A549 (cell line): ENCODE measurements around the gene ADAM29. TPM values are rescaled to one million over a fixed set of nuclear protein-coding genes. Genes with fewer than 3 reads are reported as not detected.
"Not testable (repeated sequence)": the region's sequence is repeated elsewhere in the genome, so short reads cannot be mapped to it uniquely, and the experiment has no call there.

ENCODE experiments used
- ATAC-seq, 2 experiments: fragments of 200-7000 bp in 1 of 2; fragments of >200 bp in 1 of 2; cut with Nextera tagmentation in 1 of 2; cut with Tn5 transposase in 1 of 2; 3 replicates each; pipeline versions ENCODE4 v1.8.0 to v1.9.1; 2018 to 2020; ENCODE audit warnings: mild to moderate bottlenecking in 1 of 2, moderate library complexity in 1 of 2
- CTCF ChIA-PET: fragments of 300-600 bp; sonication (Branson Sonifier 250); formaldehyde crosslinking; extraction: SDS; loops from one replicate; lab custom pipeline; 2021; ENCODE audit warnings: antibody characterized with exemption, inconsistent platforms; lab: Yijun Ruan, JAX
- POLR2A ChIA-PET: fragments of 350-600 bp; formaldehyde crosslinking; extraction: SDS; loops from one replicate; lab custom pipeline; 2021; ENCODE audit warnings: antibody characterized with exemption, inconsistent platforms; lab: Yijun Ruan, JAX
- DNase-seq, 2 experiments: peaks; one replicate each; pipeline versions ENCODE4 v3.0.0 to v3.0.0-alpha.2; 2011 to 2016; ENCODE audit warnings: low read depth in 1 of 2, low spot score in 1 of 2
- FAIRE-seq: peaks from 2 replicates; lab custom pipeline; 2011; peaks lifted over from hg19 to GRCh38; lab: Jason Lieb, UNC
- H3K27ac ChIP-seq, 2 experiments: fragments of >200 bp; sonication (Bioruptor Twin); formaldehyde crosslinking; 3 replicates each; pipeline ENCODE4 v1.5.1; 2016 to 2017
- H3K4me1 ChIP-seq: fragments of >200 bp; sonication (Bioruptor Twin); formaldehyde crosslinking; 3 replicates; pipeline ENCODE4 v1.6.1; 2016
- H3K4me2 ChIP-seq: fragments of >200 bp; sonication (Bioruptor Twin); formaldehyde crosslinking; 3 replicates; pipeline ENCODE4 v1.6.1; 2016
- H3K4me3 ChIP-seq: fragments of >200 bp; sonication (Bioruptor Twin); formaldehyde crosslinking; 3 replicates; pipeline ENCODE4 v1.5.1; 2016
- H3K9me3 ChIP-seq: fragments of >200 bp; sonication (Bioruptor Twin); formaldehyde crosslinking; 3 replicates; pipeline ENCODE4 v1.6.1; 2016
- ATOH8 ChIP-seq: fragments of 250-450 bp; sonication (Bioruptor Pico); IDR thresholded peaks from 2 replicates; pipeline ENCODE4 v1.5.0; 2020; ENCODE audit warnings: low read depth, mild to moderate bottlenecking, moderate library complexity
- CHD2 ChIP-seq: fragments of 150-350 bp; IDR thresholded peaks from 2 replicates; pipeline ENCODE4 v1.6.1; 2014; ENCODE audit warnings: low read length; ENCODE audit not compliant: partially characterized antibody
- MAFK ChIP-seq: fragments of 450-650 bp; IDR thresholded peaks from 2 replicates; pipeline ENCODE4 v1.6.1; 2014; ENCODE audit not compliant: partially characterized antibody
- NFE2L2 ChIP-seq: fragments of 150-350 bp; conservative IDR thresholded peaks from 2 replicates; pipeline ENCODE4 v1.6.1; 2014; ENCODE audit warnings: low read length
- TP53 ChIP-seq: fragments of 250-450 bp; sonication (Bioruptor Pico); IDR thresholded peaks from 2 replicates; pipeline ENCODE4 v1.5.0; 2021; ENCODE audit warnings: mild to moderate bottlenecking, moderate library complexity
- ZNF302 ChIP-seq: fragments of 250-450 bp; sonication (Bioruptor Pico); IDR thresholded peaks from 2 replicates; pipeline ENCODE4 v1.9.0; 2021; ENCODE audit warnings: inconsistent platforms, mild to moderate bottlenecking, moderate library complexity
- WGBS: methylation state at CpG from one replicate; pipeline ENCODE4 v1.1.6; 2017; ENCODE audit errors: missing lambda C conversion rate; 5-methylcytosine and 5-hydroxymethylcytosine counted together
- polyA plus RNA-seq, 4 experiments: library from polyadenylated mRNA; depleted of rRNA in 3 of 4; stranded (reverse); fragments of >200 nt; fragmentation: RNase III in 1 of 4; extraction: RNeasy Plus Mini Kit Qiagen cat#74134 plus additional on column Dnase treatment in 1 of 4; gene quantifications; 2 replicates in 3 of 4; 3 replicates in 1 of 4; pipeline ENCODE4 v1.2.3, GENCODE V29; 2011 to 2017
- small RNA-seq, 6 experiments: library from RNA; depleted of rRNA; stranded (forward); fragments of <200 nt; gene quantifications; one replicate each; pipeline ENCODE3, GENCODE V24; 2012

ADAM29 gene
- polyA plus RNA-seq, 2 of the 4 experiments (the other 2 are of a cell fraction): not detected

GRCh38 chr4:174999407-174999806 is 81.2 kb downstream of the ADAM29 start:
- Histone ChIP-seq H3K4me1 (no peaks in the 10 kb centered on the region), H3K4me2 (no peak overlapping the region), H3K4me3 (no peak overlapping the region), H3K9me3 (no peaks in the 10 kb centered on the region), H3K27ac (no peak overlapping the region)
- ChIA-PET POLR2A (no interaction called here), CTCF (no interaction called here)
- TF ChIP-seq ATOH8 (CRISPR knock-in tag) (no peak), ZNF302 (CRISPR knock-in tag) (no peak), CHD2 (no peak), NFE2L2 (no peak)
- DNase-seq (peak in 1 of 2 experiments; percentile 3), ATAC-seq (no peak), FAIRE-seq (no peak)
- whole genome bisulfite sequencing: 23% methylated on average over 4 of the region's 4 CpGs

GRCh38 chr4:175017751-175018150 is 99.6 kb downstream of the ADAM29 start:
- no peak for FAIRE-seq
- no peak overlapping the region for H3K4me3 ChIP-seq
- no peaks in the 10 kb centered on the region for H3K4me1 ChIP-seq
- H3K9me3 ChIP-seq: no peaks in the 10 kb centered on the region
- no peak overlapping the region for H3K4me2 ChIP-seq
- no peak overlapping the region for H3K27ac ChIP-seq
- POLR2A ChIA-PET: no interaction called here
- no peak for DNase-seq
- CTCF ChIA-PET: no interaction called here
- no peak for TF ChIP-seq MAFK
- no peak for TF ChIP-seq TP53
- ATAC-seq: no peak
- 29% methylated on average over 3 of the region's 3 CpGs for WGBS

GRCh38 chr4:175019447-175019846 is 101.3 kb downstream of the ADAM29 start:
- POLR2A ChIA-PET, FAIRE-seq, H3K9me3 ChIP-seq, CTCF ChIA-PET, H3K4me2 ChIP-seq, H3K27ac ChIP-seq, DNase-seq, H3K4me3 ChIP-seq, H3K4me1 ChIP-seq: not testable (repeated sequence)
- 62% methylated on average over 5 of the region's 20 CpGs for WGBS
- peak; percentile 59 to 93; a peak in 5 of 6 replicates for ATAC-seq

Small RNA genes lying within 50 kb of the gene (small RNA-seq; reads per million reads assigned to genes)
- gene AC105914.1: 0 to 0.43 (median 0) reads per million in 6 experiments

Other genes with a start within 250 kb of the ADAM29 start
- gene GLRA3, start 89.1 kb upstream of the ADAM29 start, polyA plus RNA-seq (2011; rRNA removed): 0.01 and 0.04 TPM in 2 replicates
- 0.01 TPM in 1 of 3 replicates, not detected in the others for gene GLRA3, start 89.1 kb upstream of the ADAM29 start, polyA plus RNA-seq (2017; fragmentation: RNase III; extraction: RNeasy Plus Mini Kit Qiagen cat#74134 plus additional on column Dnase treatment)